B cell (primary cell): ENCODE results near the gene UBE2L5.

Experiments used
- EZH2 ChIP-seq: IDR thresholded peaks from 2 replicates; pipeline ENCODE4 v1.6.1; 2012; ENCODE audit warnings: borderline replicate concordance, low read depth, mild to moderate bottlenecking, moderate library complexity, low read length; ENCODE audit not compliant: insufficient read depth, poor library complexity, severe bottlenecking
- TF ChIP-seq, protein P1 (sequence below): fragments of 200-600 bp; IDR thresholded peaks from one replicate; pipeline ENCODE4 v1.8.0; 2022; ENCODE audit warnings: antibody characterized with exemption, mild to moderate bottlenecking

GRCh38 chr13:30431269-30431940, 9.1 kb downstream of the UBE2L5 start:
- TF ChIP-seq, protein P1, sequence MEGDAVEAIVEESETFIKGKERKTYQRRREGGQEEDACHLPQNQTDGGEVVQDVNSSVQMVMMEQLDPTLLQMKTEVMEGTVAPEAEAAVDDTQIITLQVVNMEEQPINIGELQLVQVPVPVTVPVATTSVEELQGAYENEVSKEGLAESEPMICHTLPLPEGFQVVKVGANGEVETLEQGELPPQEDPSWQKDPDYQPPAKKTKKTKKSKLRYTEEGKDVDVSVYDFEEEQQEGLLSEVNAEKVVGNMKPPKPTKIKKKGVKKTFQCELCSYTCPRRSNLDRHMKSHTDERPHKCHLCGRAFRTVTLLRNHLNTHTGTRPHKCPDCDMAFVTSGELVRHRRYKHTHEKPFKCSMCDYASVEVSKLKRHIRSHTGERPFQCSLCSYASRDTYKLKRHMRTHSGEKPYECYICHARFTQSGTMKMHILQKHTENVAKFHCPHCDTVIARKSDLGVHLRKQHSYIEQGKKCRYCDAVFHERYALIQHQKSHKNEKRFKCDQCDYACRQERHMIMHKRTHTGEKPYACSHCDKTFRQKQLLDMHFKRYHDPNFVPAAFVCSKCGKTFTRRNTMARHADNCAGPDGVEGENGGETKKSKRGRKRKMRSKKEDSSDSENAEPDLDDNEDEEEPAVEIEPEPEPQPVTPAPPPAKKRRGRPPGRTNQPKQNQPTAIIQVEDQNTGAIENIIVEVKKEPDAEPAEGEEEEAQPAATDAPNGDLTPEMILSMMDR: no peak
- TF ChIP-seq EZH2: no peak
